Measurements from ENCODE around the gene GCDH.
"Not testable (repeated sequence)": the region's sequence is repeated elsewhere in the genome, so short reads cannot be mapped to it uniquely, and the experiment has no call there.

Gene GCDH

DNA sequence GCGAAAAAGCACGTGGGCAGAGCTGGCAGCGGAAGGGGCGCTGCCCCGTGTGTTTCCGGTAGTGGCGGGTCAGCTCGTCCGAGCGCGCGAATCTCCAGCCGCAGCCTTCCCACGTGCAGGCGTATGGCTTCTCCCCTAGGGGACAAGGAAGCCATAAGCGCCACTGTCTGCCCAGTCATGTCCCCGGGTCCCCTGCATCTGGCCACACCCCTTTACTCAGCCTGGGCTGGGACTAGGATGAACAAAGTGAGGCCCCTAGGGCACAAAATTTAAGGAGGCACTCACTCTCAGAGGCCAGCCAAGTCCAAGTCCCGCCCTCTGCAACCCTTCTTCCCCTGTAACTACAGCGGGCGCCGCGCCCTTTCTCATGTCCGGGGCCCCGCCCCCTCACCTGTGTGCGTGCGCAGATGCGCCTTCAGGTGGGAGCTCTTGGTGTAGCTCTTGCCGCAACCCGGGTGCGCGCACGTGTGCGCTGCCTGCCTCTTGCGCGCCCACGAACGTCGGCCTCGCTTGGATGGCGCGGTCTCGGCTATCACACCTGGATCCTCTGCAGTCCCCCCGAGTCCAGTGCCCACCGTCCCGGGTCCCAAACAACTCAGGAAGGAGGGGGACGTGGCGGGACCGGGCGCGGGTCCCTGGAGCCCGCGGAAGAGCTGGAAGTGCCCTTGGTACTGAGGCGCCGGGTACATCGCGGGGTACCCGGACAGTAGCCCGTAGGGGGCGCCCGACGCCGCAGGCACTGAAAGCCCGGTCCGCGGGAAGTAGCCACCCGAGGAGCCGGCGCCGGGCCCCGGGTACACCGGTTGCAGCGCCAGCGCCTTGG is 5.8 kb upstream of the GCDH start:
- peak overlapping the region; percentile 57 for H3K4me3 ChIP-seq
- TF ChIP-seq, protein P1, sequence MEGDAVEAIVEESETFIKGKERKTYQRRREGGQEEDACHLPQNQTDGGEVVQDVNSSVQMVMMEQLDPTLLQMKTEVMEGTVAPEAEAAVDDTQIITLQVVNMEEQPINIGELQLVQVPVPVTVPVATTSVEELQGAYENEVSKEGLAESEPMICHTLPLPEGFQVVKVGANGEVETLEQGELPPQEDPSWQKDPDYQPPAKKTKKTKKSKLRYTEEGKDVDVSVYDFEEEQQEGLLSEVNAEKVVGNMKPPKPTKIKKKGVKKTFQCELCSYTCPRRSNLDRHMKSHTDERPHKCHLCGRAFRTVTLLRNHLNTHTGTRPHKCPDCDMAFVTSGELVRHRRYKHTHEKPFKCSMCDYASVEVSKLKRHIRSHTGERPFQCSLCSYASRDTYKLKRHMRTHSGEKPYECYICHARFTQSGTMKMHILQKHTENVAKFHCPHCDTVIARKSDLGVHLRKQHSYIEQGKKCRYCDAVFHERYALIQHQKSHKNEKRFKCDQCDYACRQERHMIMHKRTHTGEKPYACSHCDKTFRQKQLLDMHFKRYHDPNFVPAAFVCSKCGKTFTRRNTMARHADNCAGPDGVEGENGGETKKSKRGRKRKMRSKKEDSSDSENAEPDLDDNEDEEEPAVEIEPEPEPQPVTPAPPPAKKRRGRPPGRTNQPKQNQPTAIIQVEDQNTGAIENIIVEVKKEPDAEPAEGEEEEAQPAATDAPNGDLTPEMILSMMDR (IDR thresholded peaks at IDR 0.05) = peak; percentile 61
- no peak for DNase-seq (ENCODE audit: low spot score)
- no peak overlapping the region for H3K27ac ChIP-seq

DNA sequence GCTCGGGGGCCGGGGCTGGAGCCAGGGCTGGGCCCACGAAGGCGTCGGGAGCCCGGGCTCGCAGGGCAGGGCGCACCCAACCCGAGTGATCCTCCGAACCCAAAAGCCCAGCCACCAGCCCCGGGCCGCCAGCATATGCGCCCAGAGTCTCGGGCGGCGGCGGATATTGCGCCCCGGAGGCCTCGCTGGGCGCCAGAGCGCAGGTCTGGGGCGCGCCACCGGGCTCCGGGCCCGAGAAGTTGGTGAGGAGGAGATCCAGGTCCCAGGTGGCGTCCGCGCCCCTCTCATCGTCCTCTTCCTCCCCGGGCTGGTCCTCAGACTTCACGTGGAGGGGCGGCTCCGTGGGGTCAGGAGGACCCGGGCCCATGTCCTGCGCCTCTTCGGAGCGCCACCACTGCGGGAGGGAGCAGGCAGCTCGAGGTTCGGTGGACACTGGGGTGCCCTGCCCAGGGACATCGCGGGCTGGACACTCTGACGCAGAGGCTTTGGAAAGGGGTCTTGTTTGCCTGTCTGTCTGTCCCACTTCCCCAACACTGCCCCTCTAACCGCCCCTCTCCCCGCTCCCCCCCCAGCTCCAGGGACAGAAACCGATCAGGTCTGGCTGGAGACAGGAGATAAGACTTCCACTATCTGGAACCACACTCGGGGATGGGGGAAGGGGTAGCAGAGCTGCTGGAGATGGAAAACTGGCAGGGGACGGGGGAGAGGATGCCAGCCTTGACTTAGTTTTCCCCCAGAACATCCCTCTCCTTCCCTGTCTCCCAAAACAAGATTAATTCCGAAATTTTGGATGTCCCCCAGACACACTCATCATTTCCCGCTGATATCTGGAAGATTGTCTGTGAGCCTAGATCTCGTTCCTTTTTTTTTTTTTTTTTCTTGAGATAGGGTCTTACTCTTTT is 5.0 kb upstream of the GCDH start:
- DNase-seq (ENCODE audit: low spot score) = no peak
- TF ChIP-seq, protein P1 (IDR thresholded peaks at IDR 0.05) = no peak
- H3K4me3 ChIP-seq = peak overlapping the region; percentile 57
- H3K27ac ChIP-seq = no peak overlapping the region

DNA sequence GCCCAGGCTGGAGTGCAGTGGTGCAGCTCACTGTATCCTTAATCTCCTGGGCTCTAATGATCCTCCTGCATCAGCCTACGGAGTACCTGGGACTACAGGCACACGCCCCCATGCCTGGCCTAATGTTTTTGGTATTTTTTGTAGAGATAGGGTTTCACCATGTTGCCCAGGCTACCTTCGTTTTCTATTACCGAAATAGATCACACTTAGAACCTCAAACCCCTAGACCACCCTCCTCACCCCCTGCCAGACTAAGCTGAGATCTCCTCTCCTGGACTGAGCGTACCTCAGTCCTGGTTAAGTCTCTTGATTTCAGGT is 4.3 kb upstream of the GCDH start:
- H3K4me3 ChIP-seq = no peak overlapping the region
- no peak for DNase-seq (ENCODE audit: low spot score)
- H3K27ac ChIP-seq = no peak overlapping the region
- TF ChIP-seq, protein P1 (IDR thresholded peaks at IDR 0.05) = no peak

DNA sequence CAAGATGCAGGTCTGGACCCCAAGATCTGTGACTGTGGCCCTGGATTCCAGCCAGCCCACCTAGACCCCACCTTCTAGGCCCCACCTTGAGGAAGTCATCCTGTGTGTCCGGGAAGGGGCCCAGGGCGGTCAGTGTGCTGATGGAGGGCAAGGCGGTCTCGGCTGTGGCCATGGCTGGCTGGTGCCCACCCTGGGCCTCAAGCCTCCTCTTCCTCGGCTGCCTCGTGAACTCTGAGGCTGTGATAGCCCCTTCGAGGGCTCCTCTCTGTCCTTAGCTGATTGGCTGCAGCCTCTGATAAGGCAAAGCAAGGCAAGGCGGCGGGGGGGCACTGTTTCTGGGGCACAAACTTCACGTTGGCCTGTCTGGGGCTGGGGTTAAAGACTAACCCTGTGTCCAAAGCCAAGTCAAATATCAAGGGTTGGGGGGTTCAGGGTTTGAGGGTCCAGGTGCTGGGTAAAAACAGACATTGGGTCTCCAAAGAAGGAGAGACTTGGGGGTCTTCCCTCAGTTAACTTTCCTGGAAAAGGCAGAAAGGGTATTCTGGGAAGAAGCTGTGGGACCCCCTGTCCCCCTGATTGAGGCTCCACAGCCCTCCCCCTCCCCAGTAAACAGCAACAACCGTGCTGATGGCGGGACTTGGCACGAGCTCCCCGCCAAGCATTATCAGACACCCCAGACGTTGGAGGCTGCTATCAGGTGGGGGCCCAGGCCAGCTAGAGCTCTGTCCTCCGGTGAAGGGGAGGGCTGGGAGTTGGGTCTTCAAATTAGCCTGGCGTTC is 3.8 kb upstream of the GCDH start, which contains the start of gene KLF1:
Gene KLF1 (minus strand): TSS at position 233 of the 779 bp plus-strand sequence. CDS start 61 bp downstream, at position 172.
- DNase-seq (ENCODE audit: low spot score) = no peak
- H3K4me3 ChIP-seq = peak within 1 kb of the TSS; percentile 57
- TF ChIP-seq, protein P1 (IDR thresholded peaks at IDR 0.05) = no peak
- no peak within 1 kb of the TSS for H3K27ac ChIP-seq

DNA sequence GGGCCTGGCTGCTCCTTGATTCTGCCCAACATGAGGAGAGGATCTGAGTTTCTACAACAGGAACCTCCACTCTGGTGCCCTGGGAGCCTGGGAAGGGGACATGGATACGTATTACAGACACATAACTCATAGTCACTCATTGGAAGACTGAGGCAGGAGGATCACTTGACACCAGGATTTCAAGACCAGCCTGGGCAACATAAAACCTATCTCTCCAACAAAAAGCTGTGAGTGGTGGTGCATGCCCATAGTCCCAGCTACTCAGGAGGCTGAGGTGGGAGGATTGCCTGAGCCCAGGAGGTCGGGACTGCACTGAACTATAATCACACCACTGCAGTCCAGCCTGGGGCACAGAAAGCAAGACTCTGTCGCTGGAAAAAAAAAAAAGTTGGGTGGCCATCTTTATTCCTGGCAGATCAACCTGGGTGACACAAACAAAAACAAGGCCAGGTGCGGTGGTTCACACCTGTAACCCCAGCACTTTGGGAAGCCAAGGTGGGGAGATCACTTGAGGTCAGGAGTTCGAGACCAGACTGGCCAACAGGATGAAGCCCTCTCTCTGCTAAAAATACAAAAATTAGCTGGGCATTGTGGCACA is 2.9 kb upstream of the GCDH start:
- no peak overlapping the region for H3K4me3 ChIP-seq
- no peak overlapping the region for H3K27ac ChIP-seq
- DNase-seq (ENCODE audit: low spot score) = no peak
- TF ChIP-seq, protein P1 (IDR thresholded peaks at IDR 0.05) = no peak

DNA sequence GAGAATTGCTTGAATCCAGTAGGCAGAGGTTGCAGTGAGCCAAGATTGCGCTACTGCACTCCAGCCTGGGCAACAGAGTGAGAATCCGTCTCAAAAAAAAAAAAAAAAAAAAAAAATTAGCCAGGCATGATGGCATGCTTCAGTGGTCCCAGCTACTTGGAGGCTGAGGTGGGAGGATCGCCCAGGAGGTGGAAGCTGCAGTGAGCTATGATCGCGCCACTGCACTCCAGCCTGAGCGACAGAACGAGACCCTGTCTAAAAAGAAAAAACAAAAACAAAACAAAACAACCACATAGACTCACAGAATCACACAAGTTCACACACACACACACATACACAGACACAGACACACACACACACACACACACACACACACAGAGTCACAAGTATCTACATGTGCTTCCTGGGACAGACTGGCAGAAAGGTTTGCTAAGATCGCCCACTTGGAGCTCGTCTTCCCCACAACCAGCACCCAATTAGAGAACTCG is 617 bp upstream of the GCDH start:
- DNase-seq (ENCODE audit: low spot score) = not testable (repeated sequence)
- peak overlapping the region; percentile 75 to 83 for H3K27ac ChIP-seq
- H3K4me3 ChIP-seq = peak overlapping the region; percentile 80
